Islet of Langerhans (tissue), 1 donor: ENCODE data around the gene GLRX3.

Source experiments
- FAIRE-seq: peaks from one replicate; lab custom pipeline; 2011; peaks lifted over from hg19 to GRCh38; lab: Jason Lieb, UNC

Gene GLRX3

GRCh38 chr10:130137659-130138478 is 1.7 kb downstream of the GLRX3 start:
- no peak for FAIRE-seq

DNA sequence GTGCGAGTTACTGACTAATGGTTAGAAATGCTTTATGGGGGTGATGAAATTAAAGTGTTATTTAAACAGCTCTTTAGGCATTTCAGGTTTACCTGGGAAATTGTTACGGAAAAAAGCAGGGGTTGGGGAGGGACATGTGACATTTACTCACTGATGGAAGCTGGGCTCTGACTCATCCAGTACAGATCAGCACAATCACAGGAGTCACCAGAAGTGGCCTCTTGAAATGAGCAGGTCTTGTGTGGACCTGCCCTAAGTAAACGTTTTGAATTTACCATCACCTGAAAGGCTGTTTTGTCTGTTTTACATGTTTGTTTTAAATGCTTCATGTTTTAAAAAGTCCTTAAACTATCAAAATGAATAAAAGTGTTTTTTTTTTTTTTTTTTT is 2.3 kb downstream of the GLRX3 start:
- peak; percentile 81 for FAIRE-seq

DNA sequence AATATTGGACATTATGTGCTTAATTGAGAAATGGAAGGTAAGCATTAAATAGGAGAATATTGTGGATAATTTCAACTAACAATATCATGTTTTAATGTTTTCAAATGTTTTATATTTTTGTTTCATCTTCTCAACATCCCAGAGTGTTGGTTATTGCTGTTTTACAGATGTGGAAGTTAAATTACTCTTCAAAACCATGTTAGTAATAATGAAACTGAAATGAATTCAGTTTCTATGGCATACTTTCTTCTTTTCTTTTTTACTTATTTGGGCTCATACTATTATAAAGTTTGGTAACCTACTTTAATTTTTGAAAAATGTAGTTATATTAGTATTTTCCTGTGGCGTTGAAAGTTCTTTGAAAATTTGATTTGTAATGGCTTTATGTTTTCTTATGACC is 4.2 kb downstream of the GLRX3 start:
- FAIRE-seq, result no peak

GRCh38 chr10:130141038-130141437 is 4.8 kb downstream of the GLRX3 start:
- FAIRE-seq, result no peak

DNA sequence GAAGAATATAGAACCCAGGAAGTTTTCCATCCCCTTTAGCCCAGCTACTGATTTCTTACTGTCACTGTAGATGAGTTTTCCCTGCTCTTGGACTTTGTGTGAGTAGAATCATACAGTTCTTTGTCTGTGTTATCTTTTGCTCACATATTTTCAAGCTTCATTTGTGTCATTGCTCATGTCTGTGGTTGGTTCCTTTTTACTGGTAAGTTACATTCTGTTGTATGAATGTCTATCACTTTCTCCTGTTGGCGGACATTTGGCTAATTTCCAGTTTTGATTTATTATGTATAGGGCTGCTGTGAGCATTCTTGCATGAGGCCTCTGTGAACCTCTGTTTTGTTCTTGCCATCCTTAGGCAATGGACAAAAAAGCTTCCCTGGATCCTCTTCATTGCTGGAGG is 5.3 kb downstream of the GLRX3 start:
- no peak for FAIRE-seq

- no peak for FAIRE-seq
Observed at GRCh38 chr10:130141878-130142277, 5.7 kb downstream of the GLRX3 start.

DNA sequence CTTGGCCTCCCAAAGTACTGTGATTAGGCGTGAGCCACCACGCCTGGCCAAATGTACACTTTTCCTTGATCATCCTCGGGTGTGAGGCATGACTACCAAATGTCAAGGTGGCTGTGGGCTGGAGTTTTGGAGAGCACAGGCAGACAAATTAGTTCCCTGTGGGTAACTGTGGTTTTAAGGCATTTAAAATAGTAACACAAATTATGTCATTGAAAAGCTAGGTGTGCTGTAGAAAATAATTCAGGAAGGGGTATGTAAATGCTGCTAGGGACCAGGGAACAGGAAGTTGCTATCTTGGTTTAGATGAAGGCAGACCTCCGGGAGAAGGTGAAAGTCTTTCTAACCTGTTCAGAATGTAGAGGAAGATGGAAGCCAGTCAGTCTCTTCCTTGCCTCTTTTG is 9.9 kb downstream of the GLRX3 start:
- no peak for FAIRE-seq

GRCh38 chr10:130159192-130159794 is 23.1 kb downstream of the GLRX3 start:
- FAIRE-seq, result no peak

DNA sequence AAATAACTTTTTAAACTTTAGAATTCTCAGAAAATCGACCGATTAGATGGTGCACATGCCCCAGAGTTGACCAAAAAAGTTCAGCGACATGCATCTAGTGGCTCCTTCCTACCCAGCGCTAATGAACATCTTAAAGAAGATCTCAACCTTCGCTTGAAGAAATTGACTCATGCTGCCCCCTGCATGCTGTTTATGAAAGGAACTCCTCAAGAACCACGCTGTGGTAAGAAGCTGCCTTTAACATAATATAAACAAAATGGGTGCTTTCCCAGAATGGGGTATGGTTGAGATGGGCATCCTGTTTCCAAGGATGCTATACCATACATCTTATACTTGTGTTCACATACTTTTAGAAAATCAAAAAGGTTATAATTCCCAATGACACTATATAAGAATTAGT is 24.6 kb downstream of the GLRX3 start:
- no peak for FAIRE-seq

DNA sequence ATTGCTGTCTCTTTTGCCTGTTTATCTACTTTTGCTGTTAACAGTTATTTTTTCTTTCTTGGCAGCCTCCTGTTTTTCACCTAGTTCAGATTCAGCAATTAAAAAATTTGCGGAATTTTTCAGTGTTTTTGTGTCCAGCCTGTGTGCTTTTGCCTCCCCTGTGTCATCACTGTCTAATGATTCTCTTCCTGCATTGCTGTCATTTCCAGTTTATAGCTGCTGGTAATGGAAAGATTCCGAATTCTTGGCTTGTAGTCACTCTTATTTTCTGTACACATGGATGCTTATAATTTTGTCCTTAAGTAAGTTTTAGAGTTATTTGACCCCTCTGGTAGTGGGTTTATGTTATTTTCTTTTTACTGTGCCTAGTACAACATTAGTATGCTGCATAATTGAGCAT is 25.1 kb downstream of the GLRX3 start:
- no peak for FAIRE-seq

DNA sequence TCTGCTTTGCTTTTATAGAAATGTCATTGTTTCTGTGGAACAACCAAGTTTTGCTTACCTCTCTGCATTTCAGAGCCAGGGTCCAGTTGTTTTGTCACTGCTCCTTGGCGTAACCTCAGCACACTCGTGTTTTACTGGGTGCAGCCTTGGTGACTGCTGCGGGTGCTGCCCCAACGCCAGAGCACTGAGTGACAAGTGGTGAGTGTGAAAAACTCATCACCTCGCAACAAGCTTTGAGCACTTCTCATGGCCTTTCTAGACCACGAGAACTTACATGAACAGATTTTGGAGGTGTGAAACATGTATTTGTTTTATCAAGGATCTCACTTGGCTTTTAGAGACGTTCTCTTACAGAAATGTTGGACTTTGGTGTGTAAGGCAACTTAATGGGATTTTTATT is 31.0 kb downstream of the GLRX3 start:
- FAIRE-seq, result no peak

GRCh38 chr10:130167707-130168106 is 31.5 kb downstream of the GLRX3 start:
- FAIRE-seq, result no peak

GRCh38 chr10:130169136-130169859 is 33.1 kb downstream of the GLRX3 start:
- peak; percentile 61 for FAIRE-seq

DNA sequence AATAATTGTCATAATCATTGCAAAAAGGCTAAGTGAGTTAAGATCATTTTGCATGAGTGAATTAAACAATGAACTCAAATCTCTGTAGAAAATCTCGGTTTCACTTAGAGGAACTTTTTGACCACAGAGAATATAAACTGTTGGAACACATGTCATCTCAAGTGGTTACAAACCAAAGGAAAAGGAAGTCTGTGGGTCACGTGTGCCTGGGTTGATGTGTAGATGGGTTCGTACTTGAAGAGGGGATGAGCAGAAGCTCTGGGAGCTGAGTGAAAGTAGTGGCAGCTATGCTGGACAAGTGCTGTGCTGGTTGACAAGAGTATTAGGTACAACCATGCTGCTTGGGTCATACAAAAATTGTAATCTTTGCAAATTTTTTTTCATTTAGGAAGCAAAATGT is 35.0 kb downstream of the GLRX3 start:
- FAIRE-seq, result no peak

GRCh38 chr10:130174328-130174727 is 38.1 kb downstream of the GLRX3 start:
- FAIRE-seq, result no peak

DNA sequence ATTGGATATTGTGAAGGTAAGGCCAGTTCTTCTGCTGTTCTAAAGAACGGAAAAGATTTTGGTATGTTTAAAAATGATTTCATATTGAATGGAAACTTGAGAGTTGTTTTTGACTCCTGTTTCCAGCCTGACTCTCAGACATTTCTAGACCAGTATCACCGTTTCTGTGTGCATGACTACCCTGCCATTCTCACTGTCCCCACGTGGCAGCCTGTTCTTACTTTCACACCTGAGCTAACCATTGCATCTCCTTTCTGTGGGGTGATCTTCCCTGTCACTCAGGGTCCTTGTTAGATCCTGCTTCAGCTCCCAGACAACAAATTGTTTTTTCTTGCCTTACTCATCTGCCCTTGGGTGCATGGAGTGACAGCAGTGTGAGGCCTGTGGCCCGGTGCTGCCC is 38.9 kb downstream of the GLRX3 start:
- no peak for FAIRE-seq

GRCh38 chr10:130177250-130177649 is 41.1 kb downstream of the GLRX3 start:
- no peak for FAIRE-seq

GRCh38 chr10:130179640-130180039 is 43.4 kb downstream of the GLRX3 start:
- no peak for FAIRE-seq

DNA sequence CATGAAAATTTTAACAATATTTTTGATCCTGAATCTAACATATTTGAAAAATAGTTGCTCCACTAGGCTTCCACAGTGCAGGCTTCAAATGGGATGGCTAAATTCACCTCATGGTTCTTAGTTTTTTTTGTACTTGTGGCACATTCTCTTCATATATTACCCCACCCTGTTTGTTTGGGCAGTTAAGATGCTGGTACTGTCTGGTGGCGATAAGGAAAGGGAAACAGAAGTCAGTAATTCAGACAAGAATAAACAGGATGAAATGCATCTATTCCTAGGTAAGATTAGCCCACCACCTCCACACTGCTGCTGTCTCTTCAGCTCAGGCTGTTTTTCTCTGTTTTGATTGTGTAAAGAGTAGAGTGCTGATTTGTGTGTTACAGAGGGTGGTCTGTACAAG is 44.2 kb downstream of the GLRX3 start:
- FAIRE-seq, result no peak

- no peak for FAIRE-seq
Observed at GRCh38 chr10:130181858-130182257, 45.7 kb downstream of the GLRX3 start.

GRCh38 chr10:130185591-130185990 is 49.4 kb downstream of the GLRX3 start:
- no peak for FAIRE-seq

DNA sequence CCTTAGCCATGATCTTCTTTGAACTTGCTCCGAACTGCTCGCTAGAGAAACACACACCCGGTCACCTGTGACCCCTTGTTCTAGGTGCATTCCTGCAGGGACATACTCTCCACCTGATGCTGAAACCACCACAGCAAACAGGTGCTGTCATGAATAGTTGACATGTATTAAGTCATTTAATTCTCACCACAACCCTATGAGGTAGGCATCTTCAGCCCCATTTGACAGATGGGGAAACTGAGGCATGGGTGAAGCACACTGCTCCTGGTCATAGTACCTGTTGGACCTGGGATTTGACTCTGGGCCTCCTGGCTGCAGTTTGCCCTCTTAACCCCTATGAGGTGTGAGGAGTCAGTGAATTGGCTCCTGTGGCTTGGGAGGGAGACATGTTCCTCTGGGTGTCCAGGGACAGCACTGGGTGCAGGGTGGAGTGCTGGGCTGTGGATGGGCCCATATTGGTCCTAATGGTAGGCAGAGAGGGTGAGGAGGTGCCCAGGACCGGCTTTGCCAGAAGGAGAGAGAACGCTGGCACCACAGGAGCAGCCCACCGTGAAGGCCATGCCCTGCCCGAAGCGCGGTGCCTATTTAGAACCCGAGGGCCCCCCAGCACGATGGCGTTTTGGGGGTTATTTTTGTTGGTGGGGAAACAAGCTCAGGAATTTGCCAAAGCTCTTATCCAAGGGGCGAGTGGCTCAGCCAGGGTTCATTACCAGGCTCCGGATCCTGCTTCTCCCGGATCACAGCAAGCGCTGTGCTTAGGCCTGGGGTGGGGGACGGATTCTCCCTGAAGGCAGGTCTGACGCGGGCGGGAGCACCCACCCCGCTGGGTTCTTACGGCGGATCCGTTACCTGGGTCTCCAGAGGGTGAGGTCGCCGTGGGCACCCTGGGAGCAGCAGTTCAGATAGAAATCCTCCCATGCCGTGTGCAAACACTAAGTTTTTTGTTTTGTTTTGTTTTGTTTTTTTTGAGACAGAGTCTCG is 52.3 kb downstream of the GLRX3 start:
- FAIRE-seq, result no peak
